GM12801 (cell line): ENCODE results near the gene RPAIN.
A peak's percentile ranks its signal among the peaks of the same experiment; 100 is the strongest.

Experiments used
- TF ChIP-seq, protein P1 (sequence below): IDR thresholded peaks from one replicate; pipeline ENCODE4 v1.5.1; 2011; ENCODE audit warnings: control low read depth; ENCODE audit not compliant: insufficient read length; ENCODE audit errors: extremely low read depth

RPAIN gene

DNA sequence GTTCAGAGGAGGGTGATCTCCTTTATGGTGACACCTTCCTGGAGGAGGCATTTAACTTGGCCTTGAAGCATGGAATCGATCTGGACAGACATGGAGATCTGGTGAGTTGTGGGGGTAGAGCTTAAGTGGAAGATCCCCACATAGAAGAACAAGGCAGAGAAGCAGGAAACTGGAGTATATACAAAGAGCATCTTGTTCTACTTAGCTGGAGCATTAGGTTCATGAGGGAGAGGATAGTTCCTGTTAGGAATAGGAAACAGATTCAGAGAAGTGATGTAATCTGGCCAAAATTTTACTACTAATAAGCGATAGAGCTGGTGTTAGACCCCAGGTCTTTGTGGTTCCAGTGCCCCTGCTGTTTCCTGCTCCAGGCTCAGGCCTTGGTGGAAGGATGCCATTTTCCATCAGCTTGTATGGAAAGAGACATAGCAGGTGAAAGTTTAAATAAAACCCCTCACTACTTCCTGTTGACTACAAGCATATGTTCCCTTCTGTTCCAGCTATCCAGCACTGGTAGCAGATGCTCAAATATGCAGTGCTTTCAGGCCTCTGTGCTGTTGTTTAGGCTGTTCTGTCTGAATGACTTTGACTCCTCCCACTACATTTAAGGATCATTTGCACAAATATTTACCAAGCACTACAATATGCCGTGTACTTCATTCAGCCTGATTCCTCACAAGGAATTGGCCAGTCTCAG, 9.4 kb downstream of the RPAIN start:
- TF ChIP-seq, protein P1, sequence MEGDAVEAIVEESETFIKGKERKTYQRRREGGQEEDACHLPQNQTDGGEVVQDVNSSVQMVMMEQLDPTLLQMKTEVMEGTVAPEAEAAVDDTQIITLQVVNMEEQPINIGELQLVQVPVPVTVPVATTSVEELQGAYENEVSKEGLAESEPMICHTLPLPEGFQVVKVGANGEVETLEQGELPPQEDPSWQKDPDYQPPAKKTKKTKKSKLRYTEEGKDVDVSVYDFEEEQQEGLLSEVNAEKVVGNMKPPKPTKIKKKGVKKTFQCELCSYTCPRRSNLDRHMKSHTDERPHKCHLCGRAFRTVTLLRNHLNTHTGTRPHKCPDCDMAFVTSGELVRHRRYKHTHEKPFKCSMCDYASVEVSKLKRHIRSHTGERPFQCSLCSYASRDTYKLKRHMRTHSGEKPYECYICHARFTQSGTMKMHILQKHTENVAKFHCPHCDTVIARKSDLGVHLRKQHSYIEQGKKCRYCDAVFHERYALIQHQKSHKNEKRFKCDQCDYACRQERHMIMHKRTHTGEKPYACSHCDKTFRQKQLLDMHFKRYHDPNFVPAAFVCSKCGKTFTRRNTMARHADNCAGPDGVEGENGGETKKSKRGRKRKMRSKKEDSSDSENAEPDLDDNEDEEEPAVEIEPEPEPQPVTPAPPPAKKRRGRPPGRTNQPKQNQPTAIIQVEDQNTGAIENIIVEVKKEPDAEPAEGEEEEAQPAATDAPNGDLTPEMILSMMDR: no peak

DNA sequence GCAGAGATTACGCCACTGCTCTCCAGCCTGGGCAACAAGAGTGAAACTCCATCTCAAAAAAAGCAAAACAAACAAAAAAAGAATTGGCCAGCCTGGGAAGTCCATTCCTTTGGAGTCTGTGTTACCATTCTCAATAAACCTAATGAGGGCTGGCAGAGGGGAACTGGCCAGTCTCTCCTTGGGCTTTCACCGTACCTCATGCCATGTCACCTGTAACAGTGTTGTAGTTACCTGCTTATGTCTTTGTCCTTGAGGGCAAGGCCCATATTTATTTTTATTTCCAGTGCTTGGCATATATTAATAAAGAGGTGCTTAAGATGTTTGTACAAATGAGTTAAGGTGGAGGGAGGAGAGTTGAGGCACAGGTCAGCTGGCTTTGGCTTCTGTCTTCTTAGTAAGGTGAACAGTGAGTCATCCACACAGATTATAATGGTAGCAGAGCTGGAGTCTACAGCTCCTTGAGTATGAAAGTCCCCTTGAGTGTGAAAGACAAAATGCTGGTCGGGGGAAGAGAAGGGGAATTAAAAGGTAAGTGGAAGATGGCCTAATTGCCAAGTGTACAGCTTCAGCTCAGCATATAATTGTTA, 10.5 kb downstream of the RPAIN start:
- TF ChIP-seq, protein P1: no peak

DNA sequence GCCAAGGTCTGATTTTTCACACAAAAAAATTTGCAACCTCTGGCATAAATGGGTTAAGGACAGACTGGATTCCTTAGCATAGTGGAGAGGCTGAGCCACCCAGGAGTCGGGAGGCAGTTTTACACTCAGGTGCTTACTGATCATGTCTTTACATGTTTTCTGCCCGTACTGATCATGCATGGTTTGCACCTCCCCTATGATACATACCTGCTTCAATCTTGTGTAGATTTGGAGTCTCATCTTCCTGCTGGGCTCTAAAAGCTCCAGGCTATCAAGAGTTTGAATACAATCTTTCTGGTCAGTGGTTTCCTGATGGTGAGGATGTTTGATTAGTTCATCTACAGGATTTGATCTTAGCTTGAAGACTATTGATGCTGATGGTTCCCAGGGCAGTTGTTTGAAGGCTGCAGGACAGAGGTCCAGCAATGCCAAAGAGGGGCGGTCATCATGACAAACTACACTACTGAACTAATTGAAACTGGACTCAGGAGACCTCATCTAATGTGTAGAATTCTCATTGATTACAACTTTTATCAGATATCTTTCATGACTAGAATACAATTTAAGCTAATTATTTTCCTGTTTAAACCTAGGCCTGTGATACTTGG, 12.1 kb downstream of the RPAIN start:
- TF ChIP-seq, protein P1: no peak

DNA sequence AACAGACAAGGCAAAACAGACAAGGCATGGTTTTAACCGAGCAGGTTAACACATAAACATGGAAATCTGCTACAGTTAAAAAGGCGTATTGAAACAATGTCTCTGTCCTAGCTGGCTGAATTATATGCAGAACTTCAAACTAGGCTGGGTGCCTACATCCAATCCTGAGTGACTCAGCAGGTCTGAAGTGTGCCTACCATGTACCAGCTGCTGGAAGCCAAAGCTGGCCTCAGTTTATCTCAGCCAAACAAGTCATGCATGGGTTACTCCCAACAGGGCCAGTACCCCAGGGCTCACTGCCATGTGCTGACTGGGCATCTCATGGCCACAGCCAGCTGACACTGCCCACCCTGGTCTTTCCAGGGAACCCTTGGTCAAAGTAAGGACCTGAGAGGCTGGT, 15.0 kb downstream of the RPAIN start:
- TF ChIP-seq, protein P1: no peak

DNA sequence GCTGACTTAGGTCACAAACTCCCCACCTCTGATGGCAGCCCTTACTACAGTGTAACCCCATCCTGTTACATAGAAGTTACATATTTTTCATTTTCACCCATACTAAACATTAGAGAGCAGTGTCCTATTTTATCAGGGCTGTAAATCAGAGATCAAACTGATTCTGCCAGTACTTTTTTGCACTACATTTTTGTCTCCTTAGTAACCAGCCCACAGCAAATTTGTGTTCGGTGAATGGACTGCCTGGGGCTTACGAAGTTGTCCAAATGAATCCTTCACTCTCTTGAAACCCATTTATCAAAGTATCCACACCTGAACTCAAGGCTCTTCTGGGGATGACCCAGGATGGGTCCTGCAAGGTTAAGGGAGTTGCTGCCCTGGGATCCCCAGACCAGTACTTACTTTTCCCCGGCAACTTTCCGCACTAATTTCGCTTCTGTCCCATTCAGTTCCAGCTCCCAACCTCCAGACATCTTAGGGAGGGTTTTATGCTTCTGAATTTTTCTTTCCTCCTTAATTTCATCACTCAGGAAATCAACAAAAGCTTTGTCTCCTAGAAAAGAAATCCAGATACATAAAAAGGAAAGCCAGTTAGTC, 17.8 kb downstream of the RPAIN start:
- TF ChIP-seq, protein P1: no peak

DNA sequence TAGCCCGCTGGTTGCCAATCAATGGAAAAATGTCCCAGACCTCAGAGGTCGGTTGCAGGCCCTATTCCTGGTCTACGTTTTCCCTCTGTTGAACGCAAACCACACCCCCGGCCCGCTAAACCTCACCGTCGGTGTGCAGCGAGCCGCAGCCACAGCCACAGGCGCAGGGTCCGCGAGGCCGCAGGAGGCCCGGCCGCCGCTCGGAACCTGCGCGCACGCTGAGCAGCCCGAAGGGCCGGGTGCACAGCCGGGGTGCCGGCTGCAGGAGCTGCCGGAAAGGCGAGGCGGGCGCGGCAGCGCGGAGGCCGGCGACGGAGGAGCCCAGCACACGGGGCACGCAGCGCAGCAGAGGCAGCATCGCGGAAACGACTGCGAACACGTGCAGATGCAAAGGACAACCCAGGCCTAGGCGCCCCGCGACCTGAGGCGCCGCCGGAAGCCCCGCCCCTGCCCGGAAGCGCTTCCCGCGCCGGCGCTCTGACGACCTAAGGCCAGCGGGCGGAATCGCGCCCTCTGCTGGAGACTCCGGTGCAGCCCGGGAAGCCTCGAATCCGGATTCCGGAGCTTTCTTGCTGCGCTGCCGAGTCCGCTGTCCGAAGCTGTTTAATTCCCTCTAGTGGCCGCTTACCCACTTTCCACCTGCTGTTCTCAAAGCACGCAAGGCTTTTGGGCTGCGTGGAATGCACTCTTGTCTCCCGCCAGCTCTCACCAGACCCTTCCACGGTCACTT, 18.9 kb downstream of the RPAIN start, which contains the start of gene C1QBP:
C1QBP (minus strand) TSS at position 440 of the 730 bp plus-strand sequence; CDS start at position 358, 82 bp downstream.
- TF ChIP-seq, protein P1: peak; percentile 13

DNA sequence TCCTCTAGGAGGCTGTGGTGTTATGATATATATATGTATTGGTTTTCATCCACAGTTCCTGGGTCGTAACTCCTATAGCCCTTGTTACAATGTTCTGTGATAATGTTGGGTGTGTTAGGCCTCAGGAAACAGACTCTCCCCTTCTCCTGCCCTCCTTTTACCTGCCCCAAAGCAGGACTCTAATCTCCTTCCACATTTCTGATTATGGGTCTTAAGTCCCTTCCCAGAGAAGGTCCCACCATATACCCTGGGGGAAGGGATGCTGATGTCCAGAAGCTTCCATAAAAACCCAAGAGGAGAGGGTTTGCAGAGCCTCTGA, 19.4 kb downstream of the RPAIN start:
- TF ChIP-seq, protein P1: no peak
